ENCODE data around the gene SMPD2. TPM values are rescaled to one million over a fixed set of nuclear protein-coding genes. Genes with fewer than 3 reads are reported as not detected.

Gene SMPD2
- total and polyA plus RNA-seq, 9 of the 15 experiments (the other 6 are each of a cell fraction or from before 2014, with no cell fraction given) = 0.13 to 21.8 (median 18.3) TPM

GRCh38 chr6:109440331-109441068, at the start of gene SMPD2, which contains the start of gene PPIL6 (continued):
- TF ChIP-seq TARDBP (IDR thresholded peaks at IDR 0.05) = peak; percentile 55; the same call in 1 of the 2 replicates
- no peak for TF ChIP-seq ZHX1 (conservative IDR thresholded peaks at IDR 0.05; ENCODE audit: low read length)
- TF ChIP-seq IRF1 (CRISPR knock-in tag; IDR thresholded peaks at IDR 0.05; ENCODE audit: borderline replicate concordance) = no peak
- TF ChIP-seq CSDE1 (IDR thresholded peaks at IDR 0.05) = no peak
- 0 out of 2 replicates have a peak, but pooled peaks have one; percentile 48 for TF ChIP-seq ZNF589 (CRISPR knock-in tag; IDR thresholded peaks at IDR 0.05; ENCODE audit: low read depth)
- TF ChIP-seq LARP7 (IDR thresholded peaks at IDR 0.05) = no peak
- TF ChIP-seq TAF9B (IDR thresholded peaks at IDR 0.05; ENCODE audit: partially characterized antibody) = no peak
- peak; percentile 89 for TF ChIP-seq CTBP1 (IDR thresholded peaks at IDR 0.05; ENCODE audit: borderline replicate concordance)
- peak; percentile 74 for TF ChIP-seq RBBP5 (IDR thresholded peaks at IDR 0.05; ENCODE audit: borderline replicate concordance, insufficient read depth, low read length, poor library complexity, severe bottlenecking)
- TF ChIP-seq RBM15 (IDR thresholded peaks at IDR 0.05; ENCODE audit: insufficient read depth, low read length) = no peak
- peak; percentile 64; the same call in 1 of the 2 replicates for TF ChIP-seq POLR2H (tag; IDR thresholded peaks at IDR 0.05; ENCODE audit: low read depth)
- TF ChIP-seq ZNF175 (CRISPR knock-in tag; IDR thresholded peaks at IDR 0.05; ENCODE audit: low read depth) = peak; percentile 81; the same call in 1 of the 2 replicates
- peak; percentile 23 for TF ChIP-seq RBM22 (IDR thresholded peaks at IDR 0.05; ENCODE audit: low read depth, low read length, poor library complexity, severe bottlenecking)
- TF ChIP-seq CREB1 (IDR thresholded peaks at IDR 0.05) = 0 out of 2 replicates have a peak, but pooled peaks have one; percentile 27
- peak; percentile 21; the same call in 1 of the 2 replicates for TF ChIP-seq CREB1 (CRISPR knock-in tag; IDR thresholded peaks at IDR 0.05)
- TF ChIP-seq NR4A1 (CRISPR knock-in tag; IDR thresholded peaks at IDR 0.05) = peak; percentile 87; the same call in 1 of the 2 replicates
- peak; percentile 21; the same call in 1 of the 2 replicates for TF ChIP-seq NR4A1 (tag; IDR thresholded peaks at IDR 0.05)
- peak; percentile 93 for TF ChIP-seq RB1 (IDR thresholded peaks at IDR 0.05; ENCODE audit: low read depth)
- TF ChIP-seq ZNF224 (CRISPR knock-in tag; IDR thresholded peaks at IDR 0.05) = peak; percentile 93
- TF ChIP-seq E2F6 (IDR thresholded peaks at IDR 0.05; ENCODE audit: borderline replicate concordance in 1 of 2, extremely low read depth in 1 of 2, insufficient read depth in 1 of 2, insufficient read length in 1 of 2, low read depth in 1 of 2, low read length in 1 of 2, poor library complexity in 1 of 2, severe bottlenecking in 1 of 2) = peak; percentile 95 to 98
- 0 out of 2 replicates have a peak, but pooled peaks have one; percentile 9 for TF ChIP-seq CBFA2T3 (IDR thresholded peaks at IDR 0.05)
- peak; percentile 84; the same call in 1 of the 2 replicates for TF ChIP-seq CREB3L1 (IDR thresholded peaks at IDR 0.05; ENCODE audit: borderline replicate concordance, low read depth)
